HG03060 (cell line): ENCODE results near the gene MRPS11.
A peak's percentile ranks its signal among the peaks of the same experiment; 100 is the strongest.
"Not testable (repeated sequence)": the region's sequence is repeated elsewhere in the genome, so short reads cannot be mapped to it uniquely, and the experiment has no call there.

Experiments
- ATAC-seq: cut with Tn5 transposase; IDR thresholded peaks from one replicate; pipeline ENCODE4 v1.9.1; 2021; ENCODE audit warnings: low read depth, moderate number of reproducible peaks; ENCODE audit not compliant: unreplicated experiment

Gene MRPS11

GRCh38 chr15:88454867-88455810 is 12.4 kb upstream of the MRPS11 start:
- peak; percentile 77 for ATAC-seq

- ATAC-seq, result no peak
These were observed 10.8 kb upstream of the MRPS11 start for GRCh38 chr15:88456733-88457132.

GRCh38 chr15:88463870-88464532 is 3.5 kb upstream of the MRPS11 start:
- no peak for ATAC-seq

GRCh38 chr15:88465633-88466224 is 1.8 kb upstream of the MRPS11 start:
- ATAC-seq, result no peak

GRCh38 chr15:88467935-88468528 is 524 bp downstream of the MRPS11 start:
- no peak for ATAC-seq

GRCh38 chr15:88468721-88469120 is 1.2 kb downstream of the MRPS11 start:
- ATAC-seq, result not testable (repeated sequence)

- no peak for ATAC-seq
These were observed 1.8 kb downstream of the MRPS11 start for GRCh38 chr15:88469321-88469720.

- ATAC-seq, result no peak
These were observed 3.3 kb downstream of the MRPS11 start for GRCh38 chr15:88470625-88471372.

GRCh38 chr15:88472225-88472624 is 4.7 kb downstream of the MRPS11 start:
- ATAC-seq, result no peak

- not testable (repeated sequence) for ATAC-seq
These were observed 6.3 kb downstream of the MRPS11 start for GRCh38 chr15:88473661-88474293.

GRCh38 chr15:88476635-88477060 is 9.1 kb downstream of the MRPS11 start:
- no peak for ATAC-seq

- no peak for ATAC-seq
These were observed 9.6 kb downstream of the MRPS11 start for GRCh38 chr15:88477126-88477525.

- no peak for ATAC-seq
These were observed 10.4 kb downstream of the MRPS11 start for GRCh38 chr15:88477904-88478303.

- no peak for ATAC-seq
These were observed 11.7 kb downstream of the MRPS11 start for GRCh38 chr15:88479169-88479568.

- no peak for ATAC-seq
These were observed 13.5 kb downstream of the MRPS11 start for GRCh38 chr15:88480981-88481380.

GRCh38 chr15:88482263-88482662 is 14.8 kb downstream of the MRPS11 start:
- no peak for ATAC-seq

- ATAC-seq, result no peak
These were observed 17.3 kb downstream of the MRPS11 start for GRCh38 chr15:88484682-88485331.

- ATAC-seq, result no peak
These were observed 19.8 kb downstream of the MRPS11 start for GRCh38 chr15:88487178-88487795.
